IMR-90 (cell line): ENCODE results near the gene UMODL1. TPM values are rescaled to one million over a fixed set of nuclear protein-coding genes. Genes with fewer than 3 reads are reported as not detected.

Source experiments
- ATAC-seq: fragments of 200-7000 bp; cut with Tn5 transposase; 2 replicates; pipeline ENCODE4 v1.9.1; 2020; ENCODE audit warnings: low read depth, mild to moderate bottlenecking, moderate library complexity
- BruUV-seq: library from RNA; stranded (reverse); fragments of 400-500 nt; replicated peaks from 2 replicates; lab custom pipeline; 2021; lab: Mats Ljungman, UMichigan
- CTCF ChIA-PET: fragments of 300-600 bp; formaldehyde crosslinking; extraction: SDS; loops from one replicate; lab custom pipeline; 2021; ENCODE audit warnings: antibody characterized with exemption; lab: Yijun Ruan, JAX
- POLR2A ChIA-PET: fragments of 300-600 bp; sonication (Branson Sonifier 250); formaldehyde crosslinking; loops from one replicate; lab custom pipeline; 2022; ENCODE audit warnings: antibody characterized with exemption; ENCODE audit not compliant: unreplicated experiment; lab: Charles Lee
- DNase-seq: peaks from one replicate; pipeline ENCODE4 v3.0.0; 2013
- H2AFZ ChIP-seq: replicated peaks from 2 replicates; pipeline ENCODE3; 2013; ENCODE audit warnings: low read length, mild to moderate bottlenecking; ENCODE audit not compliant: poor library complexity
- H2AK5ac ChIP-seq: 2 replicates; pipeline ENCODE4 v1.6.1; 2013; ENCODE audit warnings: low read depth, low read length, inconsistent platforms
- H2AK9ac ChIP-seq: replicated peaks from 2 replicates; pipeline ENCODE3; 2013; ENCODE audit warnings: mild to moderate bottlenecking, low read depth, low read length, moderate library complexity; ENCODE audit not compliant: poor library complexity
- H2BK120ac ChIP-seq: 2 replicates; pipeline ENCODE4 v1.6.1; 2013; ENCODE audit warnings: low read depth, low read length, inconsistent platforms
- H2BK15ac ChIP-seq: 3 replicates; pipeline ENCODE4 v1.6.1; 2013; ENCODE audit warnings: low read depth, low read length, inconsistent platforms
- H2BK20ac ChIP-seq: 2 replicates; pipeline ENCODE4 v1.6.1; 2013; ENCODE audit warnings: low read depth, mild to moderate bottlenecking, inconsistent platforms, low read length, moderate library complexity
- H2BK5ac ChIP-seq: 2 replicates; pipeline ENCODE4 v1.6.1; 2013; ENCODE audit warnings: mild to moderate bottlenecking, low read depth, low read length, inconsistent platforms; ENCODE audit not compliant: poor library complexity, severe bottlenecking
- H3K14ac ChIP-seq: replicated peaks from 2 replicates; pipeline ENCODE4 v1.6.1; 2013; ENCODE audit warnings: low read depth, low read length, inconsistent platforms
- H3K18ac ChIP-seq: 2 replicates; pipeline ENCODE4 v1.6.1; 2013; ENCODE audit warnings: low read depth, low read length, control low read depth
- H3K23ac ChIP-seq: 2 replicates; pipeline ENCODE4 v1.6.1; 2013; ENCODE audit warnings: low read depth, low read length, inconsistent platforms
- H3K27ac ChIP-seq: 2 replicates; pipeline ENCODE4 v1.5.1; 2013; ENCODE audit warnings: mild to moderate bottlenecking, control low read depth, low read length; ENCODE audit not compliant: insufficient read depth
- H3K27me3 ChIP-seq: 2 replicates; pipeline ENCODE4 v1.6.1; 2013; ENCODE audit warnings: low read length; ENCODE audit not compliant: control insufficient read depth, insufficient read depth
- H3K36me3 ChIP-seq: 2 replicates; pipeline ENCODE4 v1.6.1; 2013; ENCODE audit warnings: low read length, mixed read lengths; ENCODE audit not compliant: control insufficient read depth, insufficient read depth
- H3K4ac ChIP-seq: 2 replicates; pipeline ENCODE4 v1.6.1; 2013; ENCODE audit warnings: low read depth, low read length, inconsistent platforms
- H3K4me1 ChIP-seq: 2 replicates; pipeline ENCODE4 v1.6.1; 2013; ENCODE audit warnings: low read length, mixed read lengths; ENCODE audit not compliant: control insufficient read depth, insufficient read depth
- H3K4me2 ChIP-seq: 2 replicates; pipeline ENCODE4 v1.6.1; 2013; ENCODE audit warnings: low read depth, mild to moderate bottlenecking, control low read depth, low read length, moderate library complexity
- H3K4me3 ChIP-seq: 2 replicates; pipeline ENCODE4 v1.5.1; 2013; ENCODE audit warnings: low read depth, mild to moderate bottlenecking, control low read depth, low read length, moderate library complexity; ENCODE audit not compliant: insufficient read depth
- H3K56ac ChIP-seq: 2 replicates; pipeline ENCODE4 v1.6.1; 2013; ENCODE audit warnings: low read length, inconsistent platforms; ENCODE audit not compliant: insufficient read depth; ENCODE audit errors: extremely low read depth
- H3K79me1 ChIP-seq, 2 experiments: 2 replicates each; pipeline ENCODE4 v1.6.1; 2013; ENCODE audit warnings: low read length in 2 of 2, inconsistent platforms in 1 of 2, low read depth in 1 of 2
- H3K9ac ChIP-seq: 2 replicates; pipeline ENCODE4 v1.6.1; 2013; ENCODE audit warnings: low read depth, low read length, control low read depth
- H3K9me1 ChIP-seq: 2 replicates; pipeline ENCODE4 v1.6.1; 2013; ENCODE audit warnings: low read length, inconsistent platforms; ENCODE audit not compliant: insufficient read depth
- H3K9me3 ChIP-seq: 2 replicates; pipeline ENCODE4 v1.6.1; 2013; ENCODE audit warnings: low read length; ENCODE audit not compliant: control insufficient read depth, insufficient read depth
- H4K20me1 ChIP-seq: 2 replicates; pipeline ENCODE4 v1.6.1; 2013; ENCODE audit warnings: low read length, inconsistent platforms; ENCODE audit not compliant: insufficient read depth
- H4K5ac ChIP-seq: 2 replicates; pipeline ENCODE4 v1.6.1; 2013; ENCODE audit warnings: mild to moderate bottlenecking, low read depth, low read length, control low read depth
- H4K8ac ChIP-seq, 2 experiments: 2 replicates each; pipeline ENCODE4 v1.6.1; 2013; ENCODE audit warnings: low read depth in 2 of 2, low read length in 2 of 2, control low read depth in 1 of 2, inconsistent platforms in 1 of 2
- H4K91ac ChIP-seq: 2 replicates; pipeline ENCODE4 v1.6.1; 2013; ENCODE audit warnings: low read depth, low read length, inconsistent platforms; ENCODE audit not compliant: insufficient read depth
- BHLHE40 ChIP-seq: fragments of 150-350 bp; IDR thresholded peaks from 2 replicates; pipeline ENCODE4 v1.6.1; 2016; ENCODE audit warnings: mild to moderate bottlenecking, low read depth, low read length
- CEBPB ChIP-seq: IDR thresholded peaks from 2 replicates; pipeline ENCODE4 v1.6.1; 2012; ENCODE audit warnings: low read depth, low read length, improper control_type of control experiment
- CHD1 ChIP-seq: IDR thresholded peaks from 2 replicates; pipeline ENCODE4 v1.6.1; 2012; ENCODE audit warnings: low read depth, low read length, improper control_type of control experiment
- FOS ChIP-seq: fragments of 150-350 bp; IDR thresholded peaks from 2 replicates; pipeline ENCODE4 v1.6.1; 2016; ENCODE audit warnings: low read depth, low read length
- MAZ ChIP-seq: IDR thresholded peaks from 2 replicates; pipeline ENCODE4 v1.6.1; 2012; ENCODE audit warnings: low read depth, mild to moderate bottlenecking, low read length, improper control_type of control experiment, moderate library complexity, borderline replicate concordance
- MXI1 ChIP-seq: IDR thresholded peaks from 2 replicates; pipeline ENCODE4 v1.6.1; 2012; ENCODE audit warnings: low read depth, mild to moderate bottlenecking, low read length, moderate library complexity, borderline replicate concordance
- NFE2L2 ChIP-seq: fragments of 150-350 bp; IDR thresholded peaks from 2 replicates; pipeline ENCODE4 v1.6.1; 2016; ENCODE audit warnings: low read depth, mild to moderate bottlenecking, low read length
- POLR2A ChIP-seq: IDR thresholded peaks from 2 replicates; pipeline ENCODE4 v1.6.1; 2012; ENCODE audit warnings: mild to moderate bottlenecking, low read depth, low read length
- RAD21 ChIP-seq: IDR thresholded peaks from 2 replicates; pipeline ENCODE4 v1.6.1; 2012; ENCODE audit warnings: low read length, improper control_type of control experiment
- SMC3 ChIP-seq: fragments of 150-350 bp; IDR thresholded peaks from 2 replicates; pipeline ENCODE4 v1.6.1; 2016; ENCODE audit warnings: low read depth, mild to moderate bottlenecking, antibody characterized with exemption, low read length, moderate library complexity
- WGBS, 2 experiments: methylation state at CpG; one replicate each; pipeline versions ENCODE4 v1.1.5 to v1.1.7; 2013; ENCODE audit warnings: missing lambda C conversion rate in 2 of 2; ENCODE audit not compliant: insufficient read length in 1 of 2; ENCODE audit errors: extremely low coverage in 2 of 2; 5-methylcytosine and 5-hydroxymethylcytosine counted together
- dilution Hi-C: fragments of 300-500 bp; cut with HindIII; formaldehyde crosslinking; loops from one replicate; pipeline ENCODE4 v1.14.3; 2018; ENCODE audit warnings: low sequenced_read_pairs; ENCODE audit not compliant: unreplicated experiment
- in situ Hi-C: fragments of 300-500 bp; cut with MboI; formaldehyde crosslinking; loops from 3 replicates; pipeline ENCODE4 v1.14.3; 2019; ENCODE audit warnings: low sequenced_read_pairs, inconsistent platforms, mixed read lengths
- intact Hi-C: fragments of 100-400 bp; cut with micrococcal nuclease; formaldehyde crosslinking; loops from 2 replicates; pipeline ENCODE4 v1.10.0; 2022
- polyA plus RNA-seq, 3 experiments: library from polyadenylated mRNA; depleted of rRNA; stranded (reverse); fragments of >200 nt; gene quantifications; 2 replicates each; pipeline ENCODE4 v1.2.3, GENCODE V29; 2012; ENCODE audit warnings: low replicate concordance in 1 of 3
- total RNA-seq: library from RNA; depleted of rRNA; stranded (reverse); fragments of >200 nt; gene quantifications from 2 replicates; pipeline ENCODE4 v1.2.3, GENCODE V29; 2012
- TF ChIP-seq, protein P1 (sequence below): fragments of 150-350 bp; IDR thresholded peaks from 2 replicates; pipeline ENCODE4 v1.6.1; 2017; ENCODE audit warnings: mild to moderate bottlenecking, antibody characterized with exemption, low read length, low read depth

Gene UMODL1
- total and polyA plus RNA-seq, 2 of the 4 experiments (the other 2 are of a cell fraction): 0.02 TPM; not detected in 1

DNA sequence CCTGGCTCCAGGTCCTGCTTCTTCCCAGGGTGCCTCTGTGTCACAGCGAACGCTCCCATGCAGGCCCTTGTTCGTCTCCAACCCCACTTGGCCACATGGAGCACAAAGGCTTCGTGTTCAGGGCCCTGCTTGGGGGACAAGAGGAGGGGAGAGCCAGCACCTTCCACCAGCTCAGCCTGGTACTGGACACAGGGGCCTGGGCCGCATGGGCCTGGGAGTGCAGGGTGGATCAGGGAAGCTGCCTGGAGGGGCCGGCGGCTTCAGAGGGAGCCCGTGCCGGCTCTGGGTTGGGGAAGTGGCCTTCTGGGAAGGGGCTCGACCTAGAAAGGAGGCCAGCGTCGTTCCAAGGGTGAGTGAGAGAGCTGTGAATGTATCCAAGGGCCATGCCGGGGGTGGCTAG is 53.0 kb downstream of the UMODL1 start:
- TF ChIP-seq BHLHE40 (no peak), MXI1 (no peak), CHD1 (no peak), NFE2L2 (no peak), SMC3 (no peak), POLR2A (no peak), CEBPB (no peak), FOS (no peak), MAZ (no peak), RAD21 (no peak)
- TF ChIP-seq, protein P1, sequence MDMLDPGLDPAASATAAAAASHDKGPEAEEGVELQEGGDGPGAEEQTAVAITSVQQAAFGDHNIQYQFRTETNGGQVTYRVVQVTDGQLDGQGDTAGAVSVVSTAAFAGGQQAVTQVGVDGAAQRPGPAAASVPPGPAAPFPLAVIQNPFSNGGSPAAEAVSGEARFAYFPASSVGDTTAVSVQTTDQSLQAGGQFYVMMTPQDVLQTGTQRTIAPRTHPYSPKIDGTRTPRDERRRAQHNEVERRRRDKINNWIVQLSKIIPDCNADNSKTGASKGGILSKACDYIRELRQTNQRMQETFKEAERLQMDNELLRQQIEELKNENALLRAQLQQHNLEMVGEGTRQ: no peak
- CTCF ChIA-PET: no interaction called here
- ATAC-seq (no peak), DNase-seq (no peak)
- H3K23ac ChIP-seq: no peak overlapping the region
- no peak overlapping the region for H2AK5ac ChIP-seq
- H3K14ac ChIP-seq: no peak overlapping the region
- no peak overlapping the region for H2BK120ac ChIP-seq
- no peaks in the 10 kb centered on the region for H3K36me3 ChIP-seq
- H3K4me3 ChIP-seq: no peak overlapping the region
- H3K9me1 ChIP-seq: no peaks in the 10 kb centered on the region
- H3K56ac ChIP-seq: no peak overlapping the region
- H3K18ac ChIP-seq: no peak overlapping the region
- POLR2A ChIA-PET: no interaction called here
- no peak overlapping the region for H3K4ac ChIP-seq
- no TSS peak for BruUV-seq
- intact Hi-C loops (no loop called here), in situ Hi-C loops (loop anchor here (5.0 kb wide), 1 partner anchor 307 kb away; no protein-coding TSS in a partner anchor), dilution Hi-C loops (no loop called here)
- H3K27me3 ChIP-seq: peaks cover 41% of the 10 kb centered on the region; the same call in 1 of the 2 replicates
- no peak overlapping the region for H2BK5ac ChIP-seq
- H4K5ac ChIP-seq: no peak overlapping the region
- H3K4me2 ChIP-seq: no peak overlapping the region
- no peak overlapping the region for H4K91ac ChIP-seq
- H2BK15ac ChIP-seq: no peak overlapping the region
- no peak overlapping the region for H4K8ac ChIP-seq
- no peak overlapping the region for H2AFZ ChIP-seq
- 83% methylated on average over 5 of the region's 13 CpGs; no CpG with 5 or more reads in 1 of the 2 experiments for WGBS, 2 experiments
- peaks cover 7% of the 10 kb centered on the region; the same call in 1 of the 2 replicates for H3K4me1 ChIP-seq
- no peaks in the 10 kb centered on the region for H3K79me1 ChIP-seq
- no peak overlapping the region for H3K27ac ChIP-seq
- H2AK9ac ChIP-seq: no peak overlapping the region
- no peak overlapping the region for H2BK20ac ChIP-seq
- H3K9me3 ChIP-seq: no peaks in the 10 kb centered on the region
- no peaks in the 10 kb centered on the region; the same call in 1 of the 2 replicates for H4K20me1 ChIP-seq
- H3K9ac ChIP-seq: no peak overlapping the region
